NB4 (cell line): ENCODE results near the gene ACACA.

Experiments used
- MAX ChIP-seq: IDR thresholded peaks from 2 replicates; pipeline ENCODE4 v1.6.1; 2011; ENCODE audit warnings: low read depth, low read length
- POLR2A ChIP-seq: IDR thresholded peaks from 2 replicates; pipeline ENCODE4 v1.6.1; 2011; ENCODE audit warnings: mild to moderate bottlenecking; ENCODE audit not compliant: insufficient read length; ENCODE audit errors: extremely low read depth
- TF ChIP-seq, protein P1 (sequence below): IDR thresholded peaks from one replicate; pipeline ENCODE4 v1.5.1; 2012; ENCODE audit warnings: low read depth, low read length

DNA sequence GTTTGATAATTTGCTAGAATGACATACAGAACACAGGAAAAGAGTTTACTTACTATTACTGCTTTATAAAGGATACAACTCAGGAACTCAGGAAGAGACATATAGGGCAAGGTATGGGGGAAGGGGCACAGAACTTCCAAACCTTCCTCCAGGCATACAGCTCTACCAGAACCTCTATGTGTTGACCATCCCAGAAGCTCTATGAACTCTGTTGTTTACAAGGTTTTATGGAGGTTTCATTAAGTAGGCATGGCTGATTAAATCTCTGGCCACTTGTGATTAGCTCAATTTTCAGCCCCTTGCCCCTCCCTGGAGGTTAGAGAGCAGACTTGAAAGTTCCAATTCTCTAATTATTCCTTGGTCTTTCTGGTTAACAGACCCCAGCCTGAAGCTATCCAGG is 91.0 kb downstream of the ACACA start:
- TF ChIP-seq, protein P1, sequence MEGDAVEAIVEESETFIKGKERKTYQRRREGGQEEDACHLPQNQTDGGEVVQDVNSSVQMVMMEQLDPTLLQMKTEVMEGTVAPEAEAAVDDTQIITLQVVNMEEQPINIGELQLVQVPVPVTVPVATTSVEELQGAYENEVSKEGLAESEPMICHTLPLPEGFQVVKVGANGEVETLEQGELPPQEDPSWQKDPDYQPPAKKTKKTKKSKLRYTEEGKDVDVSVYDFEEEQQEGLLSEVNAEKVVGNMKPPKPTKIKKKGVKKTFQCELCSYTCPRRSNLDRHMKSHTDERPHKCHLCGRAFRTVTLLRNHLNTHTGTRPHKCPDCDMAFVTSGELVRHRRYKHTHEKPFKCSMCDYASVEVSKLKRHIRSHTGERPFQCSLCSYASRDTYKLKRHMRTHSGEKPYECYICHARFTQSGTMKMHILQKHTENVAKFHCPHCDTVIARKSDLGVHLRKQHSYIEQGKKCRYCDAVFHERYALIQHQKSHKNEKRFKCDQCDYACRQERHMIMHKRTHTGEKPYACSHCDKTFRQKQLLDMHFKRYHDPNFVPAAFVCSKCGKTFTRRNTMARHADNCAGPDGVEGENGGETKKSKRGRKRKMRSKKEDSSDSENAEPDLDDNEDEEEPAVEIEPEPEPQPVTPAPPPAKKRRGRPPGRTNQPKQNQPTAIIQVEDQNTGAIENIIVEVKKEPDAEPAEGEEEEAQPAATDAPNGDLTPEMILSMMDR, result no peak
- no peak for TF ChIP-seq MAX
- TF ChIP-seq POLR2A, result no peak
